Measurements from ENCODE around the gene MFN2.
A peak's percentile ranks its signal among the peaks of the same experiment; 100 is the strongest.

The MFN2 gene

GRCh38 chr1:11991969-11992676 lies 11.9 kb downstream of the MFN2 start:
- Histone ChIP-seq H3K27me3 (ENCODE audit: insufficient read depth, low read depth, severe bottlenecking) (no peaks in the 10 kb centered on the region), H3K36me3 (peaks cover 66% of the 10 kb centered on the region), H3K27ac (no peak overlapping the region), H3K9me3 (ENCODE audit: severe bottlenecking) (no peaks in the 10 kb centered on the region), H3K4me3 (ENCODE audit: low read depth, low read length) (no peak overlapping the region)
- no peak for TF ChIP-seq CTCF (IDR thresholded peaks at IDR 0.05; ENCODE audit: low read depth, low read length)
- DNase-seq = no peak

- no peaks in the 10 kb centered on the region for H3K27me3 ChIP-seq (ENCODE audit: insufficient read depth, low read depth, severe bottlenecking)
- H3K36me3 ChIP-seq = peaks cover 84% of the 10 kb centered on the region
- no peak overlapping the region for H3K4me3 ChIP-seq (ENCODE audit: low read depth, low read length)
- H3K9me3 ChIP-seq (ENCODE audit: severe bottlenecking) = no peaks in the 10 kb centered on the region
- no peak for DNase-seq
- TF ChIP-seq CTCF (IDR thresholded peaks at IDR 0.05; ENCODE audit: low read depth, low read length) = no peak
- H3K27ac ChIP-seq = no peak overlapping the region
Measured at GRCh38 chr1:11997081-11997850, 17.0 kb downstream of the MFN2 start.

- no peaks in the 10 kb centered on the region for H3K9me3 ChIP-seq (ENCODE audit: severe bottlenecking)
- no peak overlapping the region for H3K27ac ChIP-seq
- TF ChIP-seq CTCF (IDR thresholded peaks at IDR 0.05; ENCODE audit: low read depth, low read length) = no peak
- peaks cover 87% of the 10 kb centered on the region for H3K36me3 ChIP-seq
- H3K4me3 ChIP-seq (ENCODE audit: low read depth, low read length) = no peak overlapping the region
- DNase-seq = no peak
- H3K27me3 ChIP-seq (ENCODE audit: insufficient read depth, low read depth, severe bottlenecking) = no peaks in the 10 kb centered on the region
Measured at GRCh38 chr1:11998636-11999035, 18.4 kb downstream of the MFN2 start.

GRCh38 chr1:11999236-11999635 lies 19.0 kb downstream of the MFN2 start:
- H3K27ac ChIP-seq = no peak overlapping the region
- no peaks in the 10 kb centered on the region for H3K9me3 ChIP-seq (ENCODE audit: severe bottlenecking)
- DNase-seq = no peak
- no peak overlapping the region for H3K4me3 ChIP-seq (ENCODE audit: low read depth, low read length)
- no peak for TF ChIP-seq CTCF (IDR thresholded peaks at IDR 0.05; ENCODE audit: low read depth, low read length)
- peaks cover 87% of the 10 kb centered on the region for H3K36me3 ChIP-seq
- no peaks in the 10 kb centered on the region for H3K27me3 ChIP-seq (ENCODE audit: insufficient read depth, low read depth, severe bottlenecking)

GRCh38 chr1:12001249-12001917 lies 21.1 kb downstream of the MFN2 start:
- TF ChIP-seq CTCF (IDR thresholded peaks at IDR 0.05; ENCODE audit: low read depth, low read length) = peak; percentile 73
- Histone ChIP-seq H3K9me3 (ENCODE audit: severe bottlenecking) (no peaks in the 10 kb centered on the region), H3K27me3 (ENCODE audit: insufficient read depth, low read depth, severe bottlenecking) (no peaks in the 10 kb centered on the region), H3K27ac (0 out of 2 replicates have a peak overlapping the region, but pooled peaks have one; percentile 17), H3K4me3 (ENCODE audit: low read depth, low read length) (no peak overlapping the region), H3K36me3 (peaks cover 92% of the 10 kb centered on the region)
- peak; percentile 66 for DNase-seq

Data from WERI-Rb-1 (cell line).